Right hindlimb (tissue), 1 donor: ENCODE measurements around the gene EFCAB12.
"Not testable (repeated sequence)": the region's sequence is repeated elsewhere in the genome, so short reads cannot be mapped to it uniquely, and the experiment has no call there.

ENCODE experiments used
- DNase-seq: peaks from one replicate; pipeline ENCODE4 v3.0.0-alpha.2; 2018

Gene EFCAB12

GRCh38 chr3:129418041-129418973 lies 10.1 kb downstream of the EFCAB12 start:
- no peak for DNase-seq

GRCh38 chr3:129417326-129417725 lies 11.1 kb downstream of the EFCAB12 start:
- peak; percentile 32 for DNase-seq

DNA sequence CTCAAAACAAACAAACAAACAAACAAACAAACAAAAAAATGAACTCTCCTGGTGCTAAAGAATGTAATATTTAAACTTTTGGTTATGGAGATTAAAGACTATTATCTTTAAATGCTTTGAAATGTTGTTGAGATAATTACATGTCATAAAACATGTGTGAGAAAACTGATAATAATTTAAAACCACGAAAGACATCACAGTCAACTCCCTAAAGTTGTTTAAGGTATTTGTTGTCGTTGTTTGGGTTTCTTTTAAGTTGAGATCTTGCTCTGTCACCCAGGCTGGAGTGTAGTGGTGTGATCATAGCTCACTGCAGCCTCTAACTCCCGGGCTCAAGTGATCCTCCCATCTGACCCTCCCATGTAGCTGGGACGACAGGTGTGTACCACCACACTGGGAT lies 12.0 kb downstream of the EFCAB12 start:
- peak; percentile 1 for DNase-seq

DNA sequence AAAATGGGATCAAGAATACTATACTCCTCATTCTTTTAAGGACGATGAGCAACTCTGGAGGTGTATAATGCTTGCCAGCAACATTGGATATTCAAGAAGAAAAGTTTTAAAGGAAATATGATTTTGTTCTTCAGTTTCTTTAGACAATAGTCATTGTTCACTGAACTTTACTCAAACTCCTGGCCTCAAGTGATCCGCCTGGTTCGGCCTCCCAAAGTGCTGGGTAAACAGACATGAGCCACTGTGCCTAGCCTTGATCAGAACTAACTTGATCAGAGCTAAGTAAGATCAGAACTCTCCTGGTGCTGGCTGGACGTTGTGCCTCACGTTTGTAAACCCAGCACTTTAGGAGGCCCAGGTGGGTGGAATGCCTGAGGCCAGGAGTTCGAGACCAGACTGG lies 12.6 kb downstream of the EFCAB12 start:
- no peak for DNase-seq

DNA sequence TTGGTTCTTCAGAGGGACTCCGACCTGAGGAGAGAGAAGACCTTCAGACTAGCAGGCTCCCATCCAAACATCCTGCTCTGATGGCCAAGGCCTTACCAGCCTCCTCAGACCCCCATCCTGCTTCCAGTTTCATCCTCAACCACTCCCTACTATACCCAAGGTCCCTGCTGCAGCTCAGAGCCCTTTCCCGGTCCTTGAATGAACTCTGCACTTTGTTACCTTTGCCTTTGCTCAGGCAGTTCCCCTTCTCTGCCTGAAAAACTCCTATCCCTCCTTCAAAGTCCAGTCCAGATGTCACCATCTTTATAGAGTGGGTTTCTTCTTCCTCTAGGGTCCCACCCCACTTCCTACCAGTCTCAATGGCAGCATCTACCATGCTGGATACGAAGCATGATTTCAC lies 13.1 kb downstream of the EFCAB12 start:
- peak; percentile 1 for DNase-seq

DNA sequence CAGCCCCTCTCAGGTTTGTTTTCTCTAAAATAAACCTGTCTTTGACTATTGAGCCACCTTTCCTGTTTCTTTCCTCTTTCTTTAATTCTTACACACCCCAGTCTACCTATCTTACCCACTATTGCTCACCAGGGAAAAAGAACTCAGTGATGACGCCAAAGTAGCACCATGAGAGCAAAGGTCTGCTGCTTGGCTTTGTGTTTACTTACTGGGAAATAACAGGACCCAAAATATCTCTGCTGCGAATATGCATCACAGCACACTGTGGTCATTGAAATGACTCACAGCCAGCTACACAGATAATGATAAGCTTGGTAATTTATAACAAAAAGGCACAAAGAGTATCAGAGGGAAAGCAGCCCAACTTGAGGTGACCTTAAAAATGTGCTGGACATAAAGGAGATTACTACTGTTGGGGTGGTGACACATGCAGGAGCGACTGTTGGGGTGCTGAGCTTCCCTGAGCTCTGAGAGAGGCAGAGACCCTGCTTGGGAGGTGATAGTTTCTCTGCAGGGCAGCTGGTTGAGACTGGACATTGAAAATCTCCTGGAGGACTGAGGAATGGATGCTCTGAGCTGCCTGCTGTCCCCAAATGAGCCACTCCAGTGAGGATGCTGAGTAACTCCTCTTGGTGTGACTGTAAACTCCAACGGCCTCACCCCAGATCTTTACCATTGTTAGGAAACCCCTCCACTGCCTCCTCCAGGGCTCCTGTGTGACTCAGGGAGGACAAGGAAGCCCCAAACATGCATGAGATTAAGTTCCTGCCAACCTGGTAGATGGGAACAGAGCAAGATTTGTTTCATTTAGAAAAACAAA lies 14.5 kb downstream of the EFCAB12 start:
- DNase-seq = peak; percentile 5

- not testable (repeated sequence) for DNase-seq
These were observed 15.2 kb downstream of the EFCAB12 start for GRCh38 chr3:129413238-129413637.

DNA sequence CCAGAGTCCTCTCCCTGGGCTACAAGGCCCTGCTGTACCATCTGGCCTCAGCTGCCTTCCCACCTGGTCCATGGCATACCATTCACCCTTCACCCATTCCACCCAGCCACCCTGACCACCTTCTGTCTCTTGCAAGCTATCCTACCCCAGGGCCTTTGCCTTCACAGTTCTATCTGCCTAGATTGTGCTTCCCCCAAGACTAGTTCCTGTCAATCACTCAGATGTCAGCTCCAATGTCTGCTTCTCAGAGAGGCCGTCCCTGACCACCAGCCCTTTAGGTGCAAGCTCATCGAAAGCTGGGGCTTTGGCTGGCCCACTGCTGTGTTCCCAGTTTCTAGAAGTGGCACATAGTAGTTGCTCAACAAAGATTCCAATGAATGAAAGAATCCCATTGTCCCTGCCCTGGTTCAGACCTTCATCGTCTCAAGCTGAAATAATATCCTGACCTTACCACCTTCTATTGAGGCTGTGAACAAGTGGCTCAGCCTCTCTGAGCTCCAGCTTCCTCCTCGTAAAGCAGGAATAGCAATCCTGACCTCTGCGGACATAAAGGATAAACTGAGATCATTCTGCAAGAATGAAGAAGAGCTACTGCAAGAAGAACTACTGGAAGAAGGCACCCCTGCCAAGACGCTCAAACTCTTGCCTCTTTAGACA lies 15.8 kb downstream of the EFCAB12 start:
- no peak for DNase-seq

- DNase-seq = peak; percentile 11
These were observed 17.5 kb downstream of the EFCAB12 start for GRCh38 chr3:129410971-129411370.

DNA sequence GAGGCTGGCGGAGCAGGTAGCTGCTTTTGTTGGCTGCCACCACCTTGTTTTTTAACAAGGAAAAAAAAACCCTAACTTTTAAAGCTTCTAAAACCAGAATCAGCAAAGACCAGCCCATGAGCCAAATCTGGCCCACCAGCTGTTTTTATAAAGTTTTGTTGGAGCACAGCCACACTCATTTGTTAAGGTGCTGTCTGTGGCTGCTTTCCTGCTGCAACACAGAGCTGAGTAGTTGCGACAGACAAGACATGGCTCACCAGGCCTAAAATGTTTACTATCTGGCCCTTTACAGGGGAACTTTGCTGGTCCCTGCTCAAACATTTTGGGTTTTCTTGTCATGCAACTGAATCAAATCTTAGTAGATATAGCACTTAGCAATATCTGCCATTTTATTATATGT lies 18.9 kb downstream of the EFCAB12 start:
- DNase-seq = no peak

- DNase-seq = no peak
These were observed 23.8 kb downstream of the EFCAB12 start for GRCh38 chr3:129404610-129405009.

GRCh38 chr3:129404130-129404529 lies 24.3 kb downstream of the EFCAB12 start:
- no peak for DNase-seq

GRCh38 chr3:129403450-129403849 lies 25.0 kb downstream of the EFCAB12 start:
- DNase-seq = no peak

DNA sequence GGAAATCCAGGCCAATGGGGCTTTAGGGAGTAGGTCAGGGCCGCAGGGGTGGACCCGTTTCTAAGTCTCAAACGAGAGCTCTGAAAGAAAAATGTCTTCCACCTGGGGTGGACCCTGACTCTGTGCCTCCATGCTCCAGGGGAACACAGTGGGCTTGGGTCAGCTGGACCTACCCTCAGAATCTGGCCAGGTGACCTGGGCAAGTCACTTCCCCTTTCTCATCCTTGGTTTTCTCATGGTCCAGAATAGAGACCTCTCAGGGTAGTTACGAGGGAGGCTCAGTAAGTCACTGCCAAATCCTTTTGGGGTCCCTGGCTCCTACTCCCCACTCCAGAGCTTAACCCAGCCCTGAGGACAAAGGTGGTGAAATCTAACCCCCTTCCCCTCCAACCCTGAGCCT lies 25.8 kb downstream of the EFCAB12 start:
- no peak for DNase-seq

- DNase-seq = no peak
These were observed 26.2 kb downstream of the EFCAB12 start for GRCh38 chr3:129402210-129402609.

GRCh38 chr3:129399895-129400357 lies 28.5 kb downstream of the EFCAB12 start:
- no peak for DNase-seq

DNA sequence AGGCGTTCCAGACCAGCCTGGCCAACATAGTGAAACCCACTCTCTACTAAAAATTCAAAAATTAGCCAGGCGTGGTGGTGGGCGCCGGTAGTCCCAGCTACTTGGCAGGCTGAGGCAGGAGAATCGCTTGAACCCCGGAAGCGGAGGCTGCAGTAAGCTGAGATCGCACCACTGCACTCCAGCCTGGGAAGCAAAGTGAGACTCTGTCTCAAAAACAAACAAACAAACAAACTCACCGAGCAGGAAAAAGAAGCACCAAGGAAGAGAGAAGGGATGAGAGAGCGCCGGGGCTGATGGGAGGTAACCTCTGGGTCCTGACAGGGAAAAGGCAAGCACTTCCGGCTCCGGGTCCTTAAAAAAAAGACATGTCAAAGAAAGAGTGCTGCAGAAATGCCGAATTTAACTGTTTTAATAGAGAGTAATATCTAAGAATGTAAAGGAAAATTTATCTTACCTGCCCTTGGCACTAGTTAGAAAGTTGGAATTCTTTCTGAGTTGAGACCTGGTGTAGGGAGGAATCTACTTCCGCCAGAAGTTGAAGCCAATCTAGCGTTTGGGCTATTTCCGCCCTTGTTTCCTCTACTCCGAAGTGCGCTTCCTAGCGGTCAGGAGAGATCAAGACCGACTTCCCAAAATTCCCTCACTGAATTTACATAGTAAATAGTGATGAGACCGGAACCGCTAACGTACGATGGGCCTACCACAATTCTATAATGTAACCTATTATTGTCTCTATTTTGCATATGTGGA lies 29.1 kb downstream of the EFCAB12 start:
- DNase-seq = peak; percentile 92

DNA sequence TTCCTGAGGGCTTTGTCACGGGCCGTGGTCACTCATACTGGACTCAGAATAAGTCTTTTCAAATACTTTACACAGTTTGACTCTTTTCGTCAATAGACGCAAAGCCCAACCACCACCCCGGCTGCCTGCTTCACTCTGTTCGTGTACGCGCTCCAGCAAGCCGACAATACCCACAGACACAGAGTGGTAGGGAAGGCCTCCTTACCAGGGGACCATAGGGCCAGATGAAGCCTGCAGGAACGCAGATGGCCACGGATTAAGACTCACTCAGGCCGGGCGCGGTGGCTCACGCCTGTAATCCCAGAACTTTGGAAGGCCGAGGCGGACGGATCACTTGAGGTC lies 29.7 kb downstream of the EFCAB12 start:
- DNase-seq = no peak

DNA sequence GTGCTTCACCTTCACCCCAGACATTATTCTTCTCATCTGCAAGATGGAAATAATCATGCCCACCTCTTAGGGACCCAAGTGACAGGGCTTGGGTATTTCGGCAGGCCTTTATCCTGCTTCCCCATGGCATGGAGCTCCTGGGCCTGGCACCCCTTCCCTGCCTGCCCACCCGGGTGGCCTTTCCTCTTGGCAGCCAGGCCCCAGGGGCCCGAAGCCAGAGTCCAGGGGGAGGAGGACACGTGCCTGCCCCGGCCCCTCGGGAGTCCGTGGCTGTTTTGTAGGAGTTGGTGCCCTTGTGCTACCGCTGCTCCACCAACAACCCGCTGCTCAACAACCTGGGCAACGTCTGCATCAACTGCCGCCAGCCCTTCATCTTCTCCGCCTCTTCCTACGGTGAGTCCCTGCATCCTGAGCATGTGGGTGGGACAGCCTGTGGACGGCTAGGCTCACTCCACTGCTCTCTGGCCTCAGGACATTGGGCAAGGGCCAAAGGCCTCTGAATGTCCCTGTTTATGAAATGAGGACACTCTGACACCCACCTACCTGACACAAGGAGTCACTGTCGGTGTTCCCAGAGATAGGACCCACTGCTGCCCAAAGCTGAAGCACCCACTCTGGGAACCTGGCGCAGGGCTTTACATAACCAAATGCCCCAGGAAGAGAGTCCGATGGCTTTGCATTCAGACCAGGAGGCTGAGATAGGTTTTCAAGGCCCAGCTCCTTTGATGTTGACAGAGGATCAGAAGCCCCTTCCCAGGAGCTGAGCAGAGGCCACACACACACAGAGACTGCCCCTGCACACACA lies 34.5 kb downstream of the EFCAB12 start:
- not testable (repeated sequence) for DNase-seq

DNA sequence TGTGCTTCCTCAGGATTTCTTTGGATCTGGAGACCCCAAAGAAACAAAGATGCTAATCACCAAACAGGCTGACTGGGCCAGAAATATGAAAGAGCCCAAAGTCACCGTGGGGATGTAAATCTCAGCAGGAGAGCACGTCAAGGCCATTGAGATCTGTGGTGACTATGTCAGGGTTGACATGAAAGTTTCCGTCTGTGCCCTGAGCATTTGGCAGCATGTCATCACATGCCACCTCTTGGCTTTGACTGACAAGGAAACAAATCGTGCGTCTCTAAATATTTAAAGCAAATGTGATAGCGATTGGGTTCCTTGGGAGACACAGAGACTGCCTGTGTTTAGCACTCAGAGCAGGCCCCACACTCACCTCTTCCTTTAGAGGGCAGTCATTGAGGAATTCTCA lies 35.2 kb downstream of the EFCAB12 start:
- no peak for DNase-seq

GRCh38 chr3:129392106-129392887 lies 36.1 kb downstream of the EFCAB12 start:
- not testable (repeated sequence) for DNase-seq
